NCI-H1105 (cell line): Measurements from ENCODE around the gene MLLT1.

ENCODE experiments used
- DNase-seq: peaks from one replicate; lab custom pipeline; 2025; lab: John Stamatoyannopoulos, UW

The MLLT1 gene

DNA sequence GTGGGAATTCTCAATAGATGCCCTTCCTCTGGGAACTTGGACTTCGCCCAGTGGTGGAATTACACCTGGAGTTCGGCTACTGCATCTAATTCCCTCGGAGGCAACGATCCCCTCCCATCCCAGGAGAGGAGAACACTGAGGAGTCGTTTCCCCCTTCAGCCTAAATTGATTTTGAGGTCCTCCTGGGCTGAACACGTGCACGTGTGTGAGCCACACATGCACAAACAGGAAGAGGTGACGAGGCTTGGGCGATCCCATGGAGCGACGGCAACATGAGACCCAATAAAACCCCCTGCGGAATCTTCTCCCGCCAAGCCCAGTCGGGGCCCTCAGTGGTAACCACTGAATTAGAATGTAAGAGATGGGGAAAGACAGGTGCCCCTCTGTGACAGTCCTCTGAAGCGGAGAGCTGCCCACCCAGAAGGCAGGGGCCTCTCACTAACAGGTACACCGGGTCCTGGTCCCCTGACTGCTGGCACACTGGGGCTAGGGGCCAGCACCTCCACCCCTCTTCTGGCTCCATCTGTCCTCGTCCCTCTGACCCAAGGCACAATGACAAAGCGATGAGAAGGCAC lies 4.5 kb downstream of the MLLT1 start:
- no peak for DNase-seq

- no peak for DNase-seq
Observed at GRCh38 chr19:6274756-6275155, 5.0 kb downstream of the MLLT1 start.

- DNase-seq, result no peak
Observed at GRCh38 chr19:6273701-6274601, 5.8 kb downstream of the MLLT1 start.

DNA sequence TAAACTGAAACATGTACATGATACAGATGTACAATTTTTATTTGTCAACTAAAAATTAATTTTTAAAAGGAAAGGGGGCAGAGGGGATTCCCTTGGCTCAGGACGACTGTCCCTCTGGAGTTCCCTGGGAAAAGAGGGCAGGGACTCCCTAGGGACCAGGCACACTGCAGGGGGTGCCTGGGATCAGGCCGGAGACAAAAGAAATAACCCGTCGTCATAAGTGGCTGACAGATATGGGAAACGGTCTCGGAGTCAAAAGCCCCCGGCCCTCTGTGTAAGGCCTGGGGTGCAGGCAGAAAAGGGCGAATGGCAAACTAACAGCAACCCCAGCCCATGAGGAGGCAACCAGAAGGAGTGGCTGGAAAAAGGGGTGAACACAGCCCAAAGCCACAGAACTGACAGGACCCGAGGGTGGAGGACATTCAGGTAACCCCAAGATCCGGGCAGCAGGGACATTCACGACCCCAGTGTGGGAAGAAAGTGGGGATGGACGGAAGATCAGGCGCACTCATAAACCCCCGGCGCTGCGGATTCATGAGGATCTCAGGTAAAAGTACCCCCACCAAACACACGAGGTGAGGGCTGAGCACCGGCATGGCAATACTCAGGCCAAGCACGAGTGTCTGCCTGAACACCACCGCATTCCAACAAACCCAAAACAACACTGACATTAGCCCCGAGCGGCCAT lies 6.7 kb downstream of the MLLT1 start:
- no peak for DNase-seq

- no peak for DNase-seq
Observed at GRCh38 chr19:6272411-6272791, 7.4 kb downstream of the MLLT1 start.

DNA sequence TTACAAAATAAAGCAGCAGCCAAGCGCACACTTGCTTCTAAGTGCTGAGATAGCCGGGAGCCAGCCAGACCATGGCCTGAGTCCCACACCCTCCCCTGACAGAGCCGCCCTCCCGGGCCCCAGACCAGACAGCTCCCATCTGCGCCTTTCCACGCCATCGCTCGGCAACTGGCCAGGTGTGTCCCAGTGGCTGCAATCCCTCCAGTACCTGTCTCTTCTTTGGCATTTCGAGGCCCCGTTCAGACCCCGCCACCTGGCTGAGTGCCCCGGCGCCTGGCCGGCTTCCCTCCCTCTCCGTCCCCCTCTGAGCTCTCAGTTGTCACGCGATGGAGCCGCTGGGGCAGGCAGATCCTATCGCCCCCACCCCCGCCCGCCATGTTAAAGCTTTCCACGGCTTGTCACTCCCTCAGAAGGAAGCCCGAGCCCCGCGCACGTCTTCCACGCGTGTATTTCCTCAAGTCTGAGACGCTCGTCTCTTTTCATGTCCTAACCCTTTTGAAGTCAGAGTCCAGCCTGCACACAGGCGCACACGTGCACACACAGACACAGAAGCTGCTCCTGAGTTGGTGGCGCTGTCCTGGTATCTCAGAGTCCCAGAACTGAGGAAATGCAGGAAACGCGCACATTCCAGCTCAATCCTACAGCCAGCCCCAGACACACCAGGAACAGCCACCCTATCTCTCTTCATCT lies 7.9 kb downstream of the MLLT1 start:
- peak; percentile 73 for DNase-seq

DNA sequence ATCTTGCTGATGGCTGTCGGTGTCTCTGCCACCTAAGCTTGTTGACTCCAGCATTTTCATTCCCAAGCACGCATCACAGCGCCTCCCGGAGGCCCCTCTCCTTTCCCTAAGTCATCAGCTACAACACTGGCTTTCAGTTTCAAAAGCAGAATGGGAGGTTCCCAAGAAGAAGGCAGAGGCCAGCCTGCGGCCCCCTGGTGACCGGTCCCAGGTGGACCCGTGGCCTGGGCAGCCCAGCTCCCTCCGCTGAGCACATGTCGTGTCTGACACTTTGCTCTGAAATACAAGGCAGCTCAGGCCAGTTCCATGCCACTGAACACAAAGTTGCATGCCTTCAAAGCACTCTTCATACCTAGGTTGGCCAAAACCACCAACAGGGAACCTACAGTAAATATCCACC lies 8.5 kb downstream of the MLLT1 start:
- no peak for DNase-seq

GRCh38 chr19:6270822-6271221 lies 9.0 kb downstream of the MLLT1 start:
- no peak for DNase-seq

- DNase-seq, result no peak
Observed at GRCh38 chr19:6270076-6270745, 9.6 kb downstream of the MLLT1 start.

GRCh38 chr19:6269101-6269886 lies 10.5 kb downstream of the MLLT1 start:
- DNase-seq, result no peak

DNA sequence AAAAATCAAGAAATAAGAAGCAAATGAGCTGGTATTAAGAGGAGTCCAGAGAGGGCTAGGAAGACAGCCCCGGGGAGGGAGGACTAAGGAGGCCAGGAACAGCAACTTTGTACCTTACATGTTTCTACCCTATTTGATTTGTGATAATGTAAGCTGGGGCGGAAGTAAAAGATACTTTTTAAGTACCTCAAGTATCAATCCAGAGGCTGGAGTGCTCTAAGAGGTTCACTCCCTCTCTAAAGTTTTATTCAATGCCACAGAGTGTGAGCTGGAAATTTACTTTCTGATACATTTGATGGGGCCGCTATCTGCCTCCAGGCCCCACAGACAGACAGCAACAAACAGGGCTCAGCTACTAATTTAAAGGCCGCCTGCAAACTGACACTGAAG lies 11.4 kb downstream of the MLLT1 start:
- DNase-seq, result no peak

- DNase-seq, result no peak
Observed at GRCh38 chr19:6267552-6268381, 12.0 kb downstream of the MLLT1 start.

DNA sequence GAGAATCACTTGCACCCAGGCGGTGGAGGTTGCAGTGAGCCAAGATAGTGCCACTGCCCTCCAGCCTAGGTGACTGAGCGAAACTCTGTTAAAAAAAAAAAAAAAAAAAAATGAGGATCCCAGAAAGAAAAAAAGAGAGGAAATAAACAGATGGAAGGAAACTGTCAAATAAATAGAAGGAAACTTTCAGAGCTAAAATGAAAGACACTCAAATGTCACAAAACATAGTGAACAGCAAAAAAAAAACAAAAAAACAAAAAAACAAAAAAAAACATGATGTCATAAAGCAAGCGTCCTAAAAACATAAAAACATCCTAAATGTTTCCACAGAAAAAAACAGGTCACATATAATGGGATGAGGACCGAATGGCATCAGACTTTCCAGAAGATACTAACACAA lies 15.0 kb downstream of the MLLT1 start:
- DNase-seq, result no peak

DNA sequence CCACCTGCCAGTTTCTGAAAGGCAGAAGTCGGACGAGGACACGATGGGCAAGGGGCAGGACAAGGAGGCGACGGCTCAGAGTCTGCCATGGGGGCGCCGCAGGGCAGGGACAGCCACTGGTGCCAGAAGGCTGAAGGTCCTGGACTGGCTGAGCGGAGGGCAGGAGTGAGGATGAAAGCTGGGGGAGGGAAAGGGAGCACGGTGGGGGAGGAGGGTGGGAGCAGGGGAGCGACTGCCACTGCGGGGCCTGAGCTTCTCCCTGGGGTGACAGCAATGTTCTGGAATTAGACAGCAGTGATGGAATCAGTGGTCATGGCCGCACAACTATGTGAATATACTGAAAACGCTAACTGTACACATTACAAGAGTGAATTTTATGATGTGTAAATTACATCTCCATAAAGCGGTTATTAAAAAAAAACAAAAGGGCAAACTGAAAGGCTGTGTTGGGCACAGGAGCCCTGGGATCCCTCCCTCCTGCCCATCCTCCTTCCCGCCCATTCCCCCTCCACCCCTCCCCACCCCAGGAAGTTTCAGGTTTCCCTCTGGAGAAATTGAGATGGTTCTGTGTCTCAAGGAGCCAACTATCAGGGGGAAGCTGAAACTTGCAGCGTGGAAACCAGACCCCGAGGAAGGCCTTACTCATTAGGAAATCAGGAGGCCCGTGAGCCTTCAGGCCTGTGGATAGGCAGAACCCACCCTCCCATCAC lies 15.9 kb downstream of the MLLT1 start:
- DNase-seq, result no peak

DNA sequence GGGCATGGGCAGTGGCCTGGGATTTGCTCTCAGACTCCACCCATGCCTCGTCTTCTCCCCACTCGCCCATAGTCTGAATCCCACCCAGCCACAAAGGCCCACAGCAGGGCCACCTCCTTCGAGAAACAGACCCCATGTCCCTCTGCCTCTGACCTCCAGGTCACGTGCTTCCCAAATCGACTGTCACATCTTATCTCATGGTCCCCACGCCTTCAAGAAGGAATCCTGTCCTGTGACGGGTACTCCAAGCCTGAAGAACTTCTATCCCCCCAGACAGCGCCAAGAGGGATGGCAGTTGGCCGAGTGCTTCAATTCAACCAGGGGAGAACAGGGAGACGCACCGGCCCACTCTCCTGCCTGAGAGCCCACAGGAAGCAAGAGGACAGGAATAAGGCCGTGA lies 16.5 kb downstream of the MLLT1 start:
- DNase-seq, result no peak

GRCh38 chr19:6262519-6262918 lies 17.3 kb downstream of the MLLT1 start:
- no peak for DNase-seq

GRCh38 chr19:6261883-6262282 lies 17.9 kb downstream of the MLLT1 start:
- DNase-seq, result no peak

DNA sequence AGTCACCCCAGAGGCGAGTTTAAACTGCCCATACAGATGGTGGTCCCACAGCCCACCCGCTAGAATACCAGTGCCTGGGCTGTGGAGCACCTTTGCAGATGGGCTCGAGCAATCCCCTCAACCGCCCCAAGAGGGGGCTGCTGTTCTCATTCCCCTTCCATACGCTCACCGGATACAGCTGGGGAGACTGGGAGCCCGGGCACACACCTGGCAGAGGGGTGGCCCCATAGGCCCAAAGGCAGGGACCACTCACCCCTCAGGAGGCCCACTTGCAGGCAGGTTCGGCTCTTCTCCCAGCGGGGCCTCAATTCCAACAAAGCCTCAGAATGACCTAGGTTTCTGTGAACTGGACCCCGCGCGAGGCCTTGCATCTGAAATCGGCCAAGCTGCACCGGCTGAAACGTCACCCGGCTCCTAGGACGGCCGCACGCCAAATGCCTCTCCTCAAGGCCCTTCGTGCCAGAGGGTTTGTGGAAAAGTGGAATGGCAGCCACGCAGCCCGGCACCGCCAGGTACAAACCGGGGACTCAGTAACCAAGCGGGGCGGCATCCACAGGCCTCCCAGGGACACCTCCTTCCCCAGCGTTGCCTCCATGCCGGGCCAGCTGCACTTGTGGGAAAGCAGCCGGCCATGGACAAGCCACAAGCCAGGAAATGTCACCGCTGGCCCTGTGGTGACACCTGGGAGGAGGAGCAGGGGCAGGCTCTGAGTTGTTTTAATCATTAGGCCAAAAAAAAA lies 18.7 kb downstream of the MLLT1 start:
- no peak for DNase-seq

- DNase-seq, result no peak
Observed at GRCh38 chr19:6260376-6260775, 19.4 kb downstream of the MLLT1 start.
